Measurements from ENCODE around the gene ARHGDIB. TPM values are rescaled to one million over a fixed set of nuclear protein-coding genes. Genes with fewer than 3 reads are reported as not detected.

ARHGDIB gene
- 0.79 to 1.7 TPM (median 1.1 TPM) in 5 replicates for total RNA-seq (2022; extraction: Qiagen RNA extraction)

DNA sequence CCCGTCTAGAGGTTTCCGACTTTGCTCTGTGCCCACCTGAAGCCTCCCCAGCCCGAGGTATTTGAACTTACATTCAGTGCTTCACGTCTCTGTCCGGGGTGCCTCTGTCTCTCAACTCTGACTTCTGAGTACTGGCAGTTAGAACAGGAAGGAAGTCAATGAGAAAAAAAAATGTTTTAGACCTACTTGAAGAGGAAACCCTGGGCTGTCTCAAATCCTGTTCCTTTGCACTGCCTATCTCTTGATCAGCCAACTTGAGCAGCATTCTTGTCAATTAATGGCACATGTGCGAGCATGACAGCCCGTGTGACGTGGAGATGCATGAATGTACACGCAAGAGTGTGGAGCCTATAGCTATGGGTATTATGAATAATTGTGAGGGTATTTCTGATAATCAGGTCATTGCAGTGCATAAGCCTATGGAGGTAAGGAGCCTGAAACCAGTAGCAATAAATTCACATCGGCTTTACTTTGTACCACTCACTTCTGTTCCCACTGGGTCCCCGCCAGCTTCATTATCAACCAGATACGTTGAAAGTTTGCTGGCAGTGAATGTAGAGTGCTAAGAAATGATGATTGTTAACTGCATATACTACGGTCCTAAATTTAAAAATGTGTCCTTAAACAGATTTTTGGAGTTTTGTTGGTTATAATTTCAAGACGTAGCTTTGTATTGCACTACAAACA, at the start of gene ARHGDIB:
TSS of gene ARHGDIB (minus strand) at position 136 of the 687 bp plus-strand sequence. CDS start 10,889 bp downstream, outside the sequence.

GRCh38 chr12:14972816-14973215, 11.4 kb upstream of the ARHGDIB start, which contains the start of gene PDE6H:
TSS of gene PDE6H (plus strand) at chr12:14973042. CDS start at chr12:14978013, 4,971 bp downstream.

DNA sequence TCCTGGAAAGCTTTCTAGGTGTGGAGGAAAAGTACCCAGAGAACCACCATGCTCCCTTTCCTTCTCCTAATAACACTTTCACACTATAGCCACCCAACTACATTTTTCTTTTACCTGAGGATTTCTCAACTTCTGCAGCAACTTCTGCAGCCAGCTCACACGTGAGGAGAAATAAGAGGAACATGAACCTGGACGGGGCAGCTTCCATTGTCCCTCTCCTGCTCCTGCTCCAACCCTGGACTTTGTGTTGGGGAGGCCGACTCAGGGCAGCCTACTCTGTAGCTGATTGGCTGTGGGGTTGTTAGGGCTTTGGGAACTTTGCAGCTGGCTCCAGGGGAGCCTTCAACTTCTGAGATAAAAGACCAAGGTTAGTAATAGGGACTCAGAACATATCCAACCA, 23.1 kb downstream of the ARHGDIB start, which contains the start of gene ERP27:
TSS of gene ERP27 (minus strand) at position 237 of the 400 bp plus-strand sequence. CDS start at position 208, 29 bp downstream.

Other genes starting within 250 kb of the ARHGDIB start
- 43.7 to 52.8 TPM (median 47.0 TPM) in 5 replicates for gene WBP11, start 158.1 kb downstream of the ARHGDIB start, total RNA-seq (2022; extraction: Qiagen RNA extraction)
- 1.8 to 2.3 TPM (median 2.1 TPM) in 5 replicates for gene C12orf60, start 157.9 kb downstream of the ARHGDIB start, total RNA-seq (2022; extraction: Qiagen RNA extraction)
- not detected in 5 replicates for gene SMCO3, start 147.4 kb downstream of the ARHGDIB start, total RNA-seq (2022; extraction: Qiagen RNA extraction)
- not detected in 5 replicates for gene ART4, start 118.1 kb downstream of the ARHGDIB start, total RNA-seq (2022; extraction: Qiagen RNA extraction)
- 0.08 TPM in 1 of 5 replicates, not detected in the others for gene MGP, start 75.7 kb downstream of the ARHGDIB start, total RNA-seq (2022; extraction: Qiagen RNA extraction)
- gene ERP27, start 23.1 kb downstream of the ARHGDIB start, total RNA-seq (2022; extraction: Qiagen RNA extraction): not detected in 5 replicates
- not detected in 5 replicates for gene PDE6H, start 11.4 kb upstream of the ARHGDIB start, total RNA-seq (2022; extraction: Qiagen RNA extraction)

Data from A549 treated with Hydrocortisone at 1 μM for 4 hours (cell line).